Heart right ventricle (tissue), 16 donors: Measurements from ENCODE around the gene HERC5. TPM values are rescaled to one million over a fixed set of nuclear protein-coding genes. Genes with fewer than 3 reads are reported as not detected.
A peak's percentile ranks its signal among the peaks of the same experiment; 100 is the strongest.

Experiments used
- ATAC-seq, 8 donors: fragments of 200-7000 bp; cut with Tn5 transposase; one replicate each; pipeline ENCODE4 v1.9.1; 2020; ENCODE audit warnings: mild to moderate bottlenecking in 8 of 8, moderate library complexity in 8 of 8, moderate number of reproducible peaks in 1 of 8
- DNase-seq, 2 donors: peaks; one replicate each; pipeline ENCODE4 v3.0.0-alpha.2; 2020
- H3K27ac ChIP-seq, 10 donors: fragments of 200-600 bp; sonication (generic) in 2 of 10; one replicate each; pipeline versions ENCODE4 v1.5.0 to v1.8.0; 2020 to 2022; ENCODE audit warnings: mild to moderate bottlenecking in 3 of 10
- H3K27me3 ChIP-seq, 7 donors: fragments of 200-600 bp; one replicate each; pipeline ENCODE4 v1.8.0; 2021 to 2022; ENCODE audit warnings: mild to moderate bottlenecking in 2 of 7
- H3K36me3 ChIP-seq, 9 donors: fragments of 200-600 bp; sonication (generic) in 1 of 9; one replicate each; pipeline versions ENCODE4 v1.5.0 to v1.8.0; 2020 to 2022; ENCODE audit warnings: mild to moderate bottlenecking in 2 of 9
- H3K4me1 ChIP-seq, 9 donors: fragments of 200-600 bp; sonication (generic) in 1 of 9; one replicate each; pipeline versions ENCODE4 v1.5.0 to v1.8.0; 2020 to 2022; ENCODE audit warnings: mild to moderate bottlenecking in 4 of 9
- H3K4me3 ChIP-seq, 10 donors: fragments of 200-600 bp; sonication (generic) in 2 of 10; one replicate each; pipeline versions ENCODE4 v1.5.0 to v1.8.0; 2020 to 2022; ENCODE audit warnings: mild to moderate bottlenecking in 7 of 10, moderate library complexity in 2 of 10
- H3K9me3 ChIP-seq, 11 donors: fragments of 200-600 bp in 10 of 11; sonication (generic) in 2 of 11; one replicate each; pipeline versions ENCODE4 v1.5.0 to v1.8.0; 2013 to 2022; ENCODE audit warnings: mild to moderate bottlenecking in 2 of 11, control low read depth in 1 of 11, moderate library complexity in 1 of 11
- WGBS, 2 donors: extraction: QIAGEN DNeasy Blood & Tissue Kit; methylation state at CpG; one replicate each; pipeline ENCODE4 v1.1.7; 2013; ENCODE audit warnings: inconsistent platforms in 1 of 2; 5-methylcytosine and 5-hydroxymethylcytosine counted together
- intact Hi-C, 10 donors: fragments of 100-400 bp; cut with DNase I; formaldehyde crosslinking; loops; one replicate each; pipeline versions ENCODE4 v1.11.1 to v1.14.2; 2022
- polyA plus RNA-seq, 2 donors: library from polyadenylated mRNA; stranded (reverse); fragments of 200-250 nt; gene quantifications; one replicate each; pipeline ENCODE4 v1.2.3, GENCODE V29; 2013
- total RNA-seq, 10 donors: library from RNA; stranded (reverse); fragmentation: NEBNext Ultra II Directional in 3 of 10; extraction: Animal tissue kit (Norgen Biotek cat#: 25700) in 3 of 10; gene quantifications; one replicate each; pipeline versions ENCODE4 v1.2.1 to v1.2.4, GENCODE V29; 2021 to 2023
- TF ChIP-seq, protein P1 (sequence below), 9 donors: fragments of 200-600 bp; sonication (generic) in 2 of 9; IDR thresholded peaks; one replicate each; pipeline versions ENCODE4 v1.5.0 to v1.8.0; 2021 to 2022; ENCODE audit warnings: antibody characterized with exemption in 9 of 9, mild to moderate bottlenecking in 5 of 9, moderate library complexity in 1 of 9
- donor health status: Arrhythmogenic right ventricular cardiomyopathy.
- donor health status: ischemic (EF 13 %, LVEDD 7.1; RV severe dilation, severe dysfunction).
- donor health status: healthy with polysubstance abuse.
- donor health status: DM: no; HTN: yes; CAD: no.
- donor health status: DM: no; HTN: no; CAD: no.
- donor health status: ischemic (EF 25% LVEDD 6.9; RV normal size, moderate dysfunction).
- donor health status: ischemic (EF 25% LVEDD 5.7; RV mildly dilated, moderate dysfunction).
- donor health status: healthy.
- donor health status: DM: yes; HTN: yes; CAD: no.
- donor health status: Ischemic cardiomyopathy.
- donor health status: ischemic (EF 35%, LVEDD 5.7; RV mildly dilated, moderate dysfunction).
- donor health status: nonischemic (EF 11% LVEDD 7.7; RV severe dilation, severe dysfunction).
- donor health status: DM: yes; HTN: yes; CAD: no.
- donor health status: PGD.
- donor health status: ischemic (EF 29% LVEDD 5.4; RV normal size, mild dysfunction).
- donor health status: nonischemic (EF 23%, LVEDD 6.1; RV moderate dilation, normal function).

Gene HERC5
- total and polyA plus RNA-seq, 12 donors: 0.84 to 4.7 (median 2.3) TPM

DNA sequence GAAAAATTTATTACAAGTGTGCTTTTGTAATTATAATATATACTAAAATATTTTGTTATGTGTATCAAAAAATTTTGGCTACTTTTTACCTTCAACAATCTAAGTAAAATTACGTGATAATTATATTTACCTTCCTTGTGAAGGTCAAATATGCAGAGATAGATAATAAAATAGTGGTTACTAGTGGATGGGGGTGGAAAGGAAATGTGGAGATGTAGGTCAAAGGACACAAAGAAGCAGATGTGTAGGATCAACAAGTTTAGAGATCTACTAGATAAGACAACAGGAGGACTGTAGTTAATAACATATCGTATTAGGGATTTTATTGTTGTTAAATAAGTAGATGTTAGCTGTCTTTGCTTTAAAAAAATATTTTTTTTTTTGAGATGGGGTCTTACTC lies 21.3 kb downstream of the HERC5 start:
- Histone ChIP-seq H3K4me3 (no peak overlapping the region), H3K36me3 (peaks cover 0 to 54% (median 5%) of the 10 kb centered on the region in 9 donors), H3K27ac (no peak overlapping the region), H3K27me3 (no peaks in the 10 kb centered on the region), H3K9me3 (no peaks in the 10 kb centered on the region), H3K4me1 (peaks cover 0 to 7% (median 0%) of the 10 kb centered on the region in 9 donors)
- WGBS, 2 donors: 95 to 98% methylated on average over 2 of the region's 2 CpGs
- DNase-seq (no peak), ATAC-seq (no peak)
- intact Hi-C loops: no loop called here
- TF ChIP-seq, protein P1, sequence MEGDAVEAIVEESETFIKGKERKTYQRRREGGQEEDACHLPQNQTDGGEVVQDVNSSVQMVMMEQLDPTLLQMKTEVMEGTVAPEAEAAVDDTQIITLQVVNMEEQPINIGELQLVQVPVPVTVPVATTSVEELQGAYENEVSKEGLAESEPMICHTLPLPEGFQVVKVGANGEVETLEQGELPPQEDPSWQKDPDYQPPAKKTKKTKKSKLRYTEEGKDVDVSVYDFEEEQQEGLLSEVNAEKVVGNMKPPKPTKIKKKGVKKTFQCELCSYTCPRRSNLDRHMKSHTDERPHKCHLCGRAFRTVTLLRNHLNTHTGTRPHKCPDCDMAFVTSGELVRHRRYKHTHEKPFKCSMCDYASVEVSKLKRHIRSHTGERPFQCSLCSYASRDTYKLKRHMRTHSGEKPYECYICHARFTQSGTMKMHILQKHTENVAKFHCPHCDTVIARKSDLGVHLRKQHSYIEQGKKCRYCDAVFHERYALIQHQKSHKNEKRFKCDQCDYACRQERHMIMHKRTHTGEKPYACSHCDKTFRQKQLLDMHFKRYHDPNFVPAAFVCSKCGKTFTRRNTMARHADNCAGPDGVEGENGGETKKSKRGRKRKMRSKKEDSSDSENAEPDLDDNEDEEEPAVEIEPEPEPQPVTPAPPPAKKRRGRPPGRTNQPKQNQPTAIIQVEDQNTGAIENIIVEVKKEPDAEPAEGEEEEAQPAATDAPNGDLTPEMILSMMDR (IDR thresholded peaks at IDR 0.05): no peak

GRCh38 chr4:88481537-88481936 lies 24.6 kb downstream of the HERC5 start:
- Histone ChIP-seq H3K36me3 (peaks cover 0 to 57% (median 0%) of the 10 kb centered on the region in 9 donors), H3K4me1 (peaks cover 0 to 7% (median 0%) of the 10 kb centered on the region in 9 donors), H3K27ac (peak overlapping the region in 3 of 10 donors; percentile 12 to 59 (median 45)), H3K4me3 (no peak overlapping the region), H3K27me3 (no peaks in the 10 kb centered on the region), H3K9me3 (no peaks in the 10 kb centered on the region)
- TF ChIP-seq, protein P1 (IDR thresholded peaks at IDR 0.05): no peak
- DNase-seq (no peak), ATAC-seq (peak in 4 of 8 donors; percentile 50 to 75 (median 64))
- 35 to 43% methylated on average over 1 of the region's 1 CpG for WGBS, 2 donors
- intact Hi-C loops: no loop called here

- Histone ChIP-seq H3K4me1 (no peaks in the 10 kb centered on the region), H3K36me3 (peaks cover 0 to 96% (median 3%) of the 10 kb centered on the region in 9 donors), H3K27me3 (no peaks in the 10 kb centered on the region), H3K4me3 (no peak overlapping the region), H3K9me3 (no peaks in the 10 kb centered on the region), H3K27ac (no peak overlapping the region)
- TF ChIP-seq, protein P1 (IDR thresholded peaks at IDR 0.05): no peak
- intact Hi-C loops: no loop called here
- DNase-seq (no peak), ATAC-seq (no peak)
- 81% methylated on average over 4 of the region's 4 CpGs for WGBS, 2 donors
These were observed 32.3 kb downstream of the HERC5 start for GRCh38 chr4:88489100-88489761.

GRCh38 chr4:88497859-88498409 lies 41.0 kb downstream of the HERC5 start:
- 91 to 93% methylated on average over 2 of the region's 2 CpGs for WGBS, 2 donors
- peaks cover 0 to 94% (median 10%) of the 10 kb centered on the region in 9 donors for H3K36me3 ChIP-seq
- H3K27me3 ChIP-seq: no peaks in the 10 kb centered on the region
- H3K4me3 ChIP-seq: no peak overlapping the region
- no peaks in the 10 kb centered on the region for H3K4me1 ChIP-seq
- intact Hi-C loops: no loop called here
- DNase-seq (no peak), ATAC-seq (no peak)
- H3K9me3 ChIP-seq: no peaks in the 10 kb centered on the region
- TF ChIP-seq, protein P1 (IDR thresholded peaks at IDR 0.05): no peak
- no peak overlapping the region for H3K27ac ChIP-seq
